Kidney tubule cell (primary cell): ENCODE measurements around the gene LRCH2.
"Not testable (repeated sequence)": the region's sequence is repeated elsewhere in the genome, so short reads cannot be mapped to it uniquely, and the experiment has no call there.

Experiments used
- DNase-seq: peaks from one replicate; pipeline ENCODE4 v3.0.0-alpha.2; 2018; ENCODE audit warnings: low spot score

LRCH2 gene

DNA sequence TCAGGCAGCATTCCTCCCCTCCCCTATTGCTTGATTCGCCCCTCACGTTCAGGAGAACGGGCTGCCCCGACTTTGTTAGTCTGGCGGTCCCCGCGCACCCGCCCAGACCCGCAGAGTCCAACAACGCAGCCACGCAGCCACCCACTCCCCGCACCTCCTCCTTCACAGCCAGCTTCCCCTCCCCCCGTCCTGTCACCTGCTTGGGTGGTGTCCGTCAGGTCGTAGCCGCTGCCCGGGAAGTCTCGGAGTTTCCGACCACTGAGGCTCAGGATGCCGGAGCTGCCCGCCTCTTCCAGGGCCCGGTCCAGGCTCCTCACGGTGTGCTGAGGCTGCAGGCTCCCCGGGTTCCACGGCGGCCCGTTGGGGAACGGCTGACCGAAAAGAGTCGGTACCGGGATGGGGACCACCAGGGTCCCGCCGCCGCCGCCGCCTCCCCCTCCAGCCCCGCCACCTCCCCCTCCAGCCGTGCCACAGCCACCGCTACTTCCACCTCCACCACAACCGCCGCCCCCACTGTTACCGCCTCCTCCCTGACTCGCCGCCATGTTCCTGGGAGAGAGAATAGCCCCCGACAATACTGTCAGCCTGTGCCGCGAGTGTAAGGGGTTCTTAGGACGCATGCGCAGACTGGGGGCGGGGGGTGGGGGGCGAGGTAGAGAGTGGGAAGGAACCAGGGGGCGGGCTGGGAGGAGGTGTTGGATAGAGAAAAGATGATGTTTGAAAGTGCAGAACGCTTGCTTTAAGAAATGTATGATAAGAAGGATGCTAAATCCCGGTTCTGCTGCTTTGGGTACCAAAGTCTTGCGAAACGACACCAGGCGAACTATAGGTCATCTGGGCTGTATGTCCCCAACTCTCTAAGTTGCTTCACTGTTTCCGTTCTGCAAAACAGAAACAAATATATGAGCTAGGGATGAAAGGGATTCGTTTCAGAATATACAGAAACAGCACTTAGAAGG is at the start of gene LRCH2:
LRCH2 (minus strand) TSS at position 600 of the 959 bp plus-strand sequence; CDS start at position 545, 55 bp downstream.
- no peak for DNase-seq

DNA sequence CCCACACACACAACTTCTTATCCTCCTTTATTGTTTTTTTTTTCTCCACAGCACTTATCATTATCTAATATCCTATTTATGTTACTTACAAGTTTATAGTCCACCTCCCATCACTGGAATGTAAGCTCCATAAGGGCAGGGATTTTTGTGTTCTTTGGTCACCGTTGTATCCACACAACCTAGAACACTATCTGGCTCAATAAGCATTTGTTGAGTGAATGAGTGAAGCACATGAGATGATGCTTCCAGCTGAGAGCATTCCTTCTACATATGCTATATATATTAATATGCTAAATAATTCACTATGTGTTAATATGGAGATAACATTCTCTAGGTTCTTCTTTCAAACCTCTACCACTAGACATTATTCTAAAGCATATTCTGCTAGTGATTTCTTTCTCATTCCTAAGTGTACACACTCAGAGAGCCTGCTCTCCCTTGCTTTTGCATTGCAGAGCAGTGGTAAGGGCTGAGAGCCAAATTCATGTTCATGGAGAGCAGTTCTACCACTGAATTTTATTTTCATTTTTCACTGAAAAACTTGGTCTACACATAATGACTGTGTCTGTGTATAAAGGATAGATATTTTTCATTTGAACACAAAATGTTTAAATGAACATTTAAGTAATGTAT is 35.3 kb upstream of the LRCH2 start:
- DNase-seq, result no peak

GRCh38 chrX:115268421-115268820 is 34.5 kb upstream of the LRCH2 start:
- DNase-seq, result peak; percentile 11

GRCh38 chrX:115266300-115266699 is 32.4 kb upstream of the LRCH2 start:
- DNase-seq, result no peak

DNA sequence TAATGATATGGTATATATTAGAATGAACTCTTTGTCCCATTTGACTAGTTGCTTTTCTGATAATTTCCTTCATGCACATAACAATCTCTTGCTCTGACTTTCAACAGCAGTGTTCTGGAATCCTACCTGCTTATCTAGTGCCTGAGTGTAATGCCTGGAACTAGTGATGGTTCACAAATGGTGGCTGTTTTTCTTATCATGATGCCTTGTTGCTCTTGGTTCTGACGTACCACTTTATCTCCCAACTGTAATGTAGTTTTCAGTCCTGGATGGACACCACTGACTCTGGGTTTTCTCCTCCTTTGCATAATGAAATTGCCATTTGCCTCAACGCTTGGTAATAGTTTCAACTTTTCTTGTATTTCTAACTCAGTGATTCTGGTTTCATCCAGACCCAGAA is 30.1 kb upstream of the LRCH2 start:
- no peak for DNase-seq

GRCh38 chrX:115261148-115261547 is 27.3 kb upstream of the LRCH2 start:
- no peak for DNase-seq

DNA sequence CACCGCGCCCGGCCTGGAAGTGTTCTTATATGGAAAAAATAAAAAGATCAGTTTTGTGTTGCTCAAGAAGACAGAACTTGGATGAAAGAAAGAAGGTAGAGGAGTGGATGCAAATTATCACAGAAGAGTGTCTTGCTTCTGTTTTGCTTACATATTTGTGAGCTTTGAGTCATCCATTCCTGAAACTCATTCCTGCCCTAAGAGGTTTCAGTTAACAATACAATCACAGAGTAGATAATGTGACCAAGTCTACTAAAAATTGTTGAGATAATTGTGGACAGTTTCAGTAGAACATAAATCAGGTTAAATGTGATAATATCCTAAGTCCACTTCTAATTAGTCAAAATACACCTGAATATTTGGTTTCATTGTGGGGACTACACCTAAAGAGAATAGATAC is 26.4 kb upstream of the LRCH2 start:
- DNase-seq, result peak; percentile 34

DNA sequence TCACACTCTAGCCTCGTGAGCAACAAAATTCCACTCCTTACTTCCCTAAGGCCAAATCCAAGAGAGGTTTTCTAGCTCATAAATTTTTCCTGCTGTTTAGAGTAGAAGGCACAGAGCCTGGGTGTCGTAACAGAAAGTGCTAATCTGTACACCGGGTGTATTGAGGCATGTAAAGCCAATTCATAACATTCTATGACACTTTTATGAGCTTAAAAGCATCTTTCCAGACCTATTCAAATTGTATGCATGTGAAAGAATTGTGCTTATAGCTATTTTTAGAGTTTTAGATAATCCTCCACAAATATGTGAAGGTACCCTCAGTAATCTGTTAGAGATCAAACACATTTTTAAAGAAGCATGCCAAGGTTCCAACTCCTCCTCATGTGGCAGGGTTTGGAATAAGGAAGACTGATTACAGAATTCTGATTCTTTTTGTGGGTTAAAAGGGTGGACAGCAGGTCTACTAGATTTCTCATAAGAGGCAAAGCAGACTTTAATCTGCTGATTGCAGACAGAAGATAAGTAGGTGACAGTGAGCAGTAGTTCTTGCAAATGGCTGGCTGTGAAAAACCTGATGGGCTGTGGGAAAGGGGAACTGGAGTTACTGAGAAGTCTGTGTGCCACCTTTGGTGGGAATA is 25.5 kb upstream of the LRCH2 start:
- DNase-seq, result peak; percentile 16

- no peak for DNase-seq
Measured at GRCh38 chrX:115257711-115258110, 23.8 kb upstream of the LRCH2 start.

- no peak for DNase-seq
Measured at GRCh38 chrX:115255003-115255402, 21.1 kb upstream of the LRCH2 start.

DNA sequence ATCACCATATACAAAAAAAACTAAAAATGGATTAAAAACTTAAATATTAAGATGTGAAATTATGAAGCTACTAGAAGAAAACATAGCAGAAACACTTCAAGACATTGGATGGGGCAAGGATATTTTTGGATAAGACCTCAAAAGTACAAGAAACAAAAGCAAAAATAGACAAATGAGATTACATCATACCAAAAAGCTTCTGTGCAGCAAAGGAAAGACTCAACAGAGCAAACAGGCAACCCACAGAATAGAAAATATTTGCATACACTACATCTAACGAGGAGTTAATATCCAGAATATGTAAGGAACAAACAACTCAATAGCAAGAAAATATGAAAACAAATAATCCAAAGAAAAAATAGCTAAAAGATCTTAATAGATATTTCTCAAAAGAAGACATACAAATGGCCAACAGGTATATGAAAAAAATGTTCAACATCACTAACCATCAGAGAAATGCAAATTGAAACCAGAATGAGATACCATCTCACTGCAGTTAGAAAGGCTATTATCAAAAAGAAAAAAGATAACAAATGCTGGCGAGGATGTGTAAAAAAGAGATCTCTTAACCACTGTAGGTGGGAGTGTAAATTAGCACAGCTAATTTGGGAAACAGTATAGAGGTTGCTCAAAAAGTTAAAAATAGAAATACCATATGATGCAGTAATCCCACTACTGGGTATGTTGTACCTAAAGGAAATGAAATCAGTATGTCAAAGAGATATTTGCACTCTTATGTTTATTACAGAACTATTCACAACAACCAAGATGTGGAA is 17.8 kb upstream of the LRCH2 start:
- DNase-seq, result no peak

GRCh38 chrX:115237056-115237455 is 3.2 kb upstream of the LRCH2 start:
- DNase-seq, result no peak

DNA sequence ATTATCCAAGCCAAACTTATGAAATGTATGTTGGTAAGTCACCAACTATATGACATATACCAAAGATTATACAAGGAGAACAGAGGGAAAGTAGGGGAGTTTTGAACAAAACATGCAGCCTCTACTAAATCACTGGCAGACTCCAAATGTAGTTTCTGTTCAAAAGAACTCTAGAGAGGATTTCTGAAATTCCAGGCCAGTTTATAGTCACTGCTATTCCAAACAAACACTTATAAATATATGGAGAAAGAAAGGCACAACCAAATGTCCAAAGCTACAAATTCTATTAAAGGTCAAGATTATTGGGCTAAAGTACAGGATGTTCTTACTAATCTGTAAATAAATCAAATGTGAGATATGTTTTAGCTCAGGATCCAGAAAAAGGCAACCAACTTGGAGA is 2.7 kb upstream of the LRCH2 start:
- DNase-seq, result no peak

DNA sequence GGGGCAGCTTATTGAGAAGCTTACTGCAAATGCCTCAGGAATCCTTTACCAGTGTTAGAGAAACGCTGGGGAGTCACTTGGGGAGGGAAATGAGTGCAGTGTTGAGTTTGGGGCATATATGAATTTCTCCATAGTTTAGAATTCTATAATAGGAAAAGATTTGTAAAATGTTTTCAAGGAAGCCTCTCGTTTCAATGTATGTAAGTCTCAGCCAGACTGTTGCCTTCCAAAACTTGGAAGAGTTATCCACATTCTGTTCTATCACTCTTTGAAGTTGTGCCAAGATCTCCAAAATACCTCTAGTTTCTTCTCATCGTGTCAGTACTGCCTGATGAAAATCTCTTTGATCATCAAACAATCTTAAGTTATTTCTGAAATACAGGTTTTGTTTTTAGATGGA is 565 bp upstream of the LRCH2 start:
- DNase-seq, result no peak

DNA sequence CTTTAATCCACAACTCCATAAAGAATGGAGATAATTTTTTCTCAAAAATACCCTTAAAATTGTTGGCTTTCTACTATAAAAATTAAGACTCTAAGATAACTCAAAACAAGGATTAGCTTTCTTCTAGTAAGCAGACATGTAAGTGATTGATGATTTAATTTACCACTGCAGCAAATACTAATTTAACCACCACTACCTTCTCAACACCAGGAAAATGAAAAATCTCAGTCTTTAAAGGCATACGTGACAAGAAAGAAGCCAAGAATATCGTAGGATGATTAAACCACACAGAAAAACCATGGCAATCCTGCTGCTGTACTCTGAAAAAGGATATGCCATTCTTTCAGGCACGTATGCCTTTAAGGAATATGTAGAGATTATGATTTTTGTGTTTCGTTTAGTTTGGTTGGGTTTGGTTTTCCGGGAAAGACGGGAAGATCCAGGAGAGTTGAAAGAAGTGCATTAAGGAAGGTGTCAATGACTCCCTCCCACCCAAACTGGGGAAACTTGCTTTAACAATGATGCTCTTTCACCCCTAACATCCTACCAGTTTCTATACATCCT is 881 bp downstream of the LRCH2 start:
- no peak for DNase-seq

- DNase-seq, result no peak
Measured at GRCh38 chrX:115229337-115230003, 4.4 kb downstream of the LRCH2 start.

GRCh38 chrX:115226929-115227328 is 7.0 kb downstream of the LRCH2 start:
- DNase-seq, result peak; percentile 40

GRCh38 chrX:115217346-115217745 is 16.6 kb downstream of the LRCH2 start:
- not testable (repeated sequence) for DNase-seq

- no peak for DNase-seq
Measured at GRCh38 chrX:115214605-115215004, 19.3 kb downstream of the LRCH2 start.

- no peak for DNase-seq
Measured at GRCh38 chrX:115214151-115214550, 19.7 kb downstream of the LRCH2 start.

DNA sequence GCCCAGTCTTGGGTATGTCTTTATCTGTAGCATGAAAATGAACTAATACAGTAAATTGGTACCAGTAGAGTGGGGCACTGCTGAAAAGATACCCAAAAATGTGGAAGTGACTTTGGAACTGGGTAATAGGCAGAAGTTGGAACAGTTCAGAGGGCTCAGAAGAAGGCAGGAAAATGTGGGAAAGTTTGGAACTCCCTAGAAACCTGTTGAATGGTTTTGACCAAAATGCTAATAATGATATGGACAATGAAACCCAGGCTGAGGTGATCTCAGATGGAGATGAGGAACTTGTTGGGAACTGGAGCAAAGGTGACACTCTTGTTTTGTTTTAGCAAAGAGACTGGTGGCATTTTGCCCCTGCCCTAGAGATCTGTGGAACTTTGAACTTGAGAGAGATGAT is 24.3 kb downstream of the LRCH2 start:
- not testable (repeated sequence) for DNase-seq
